ENCODE data around the gene SLC22A6. TPM values are rescaled to one million over a fixed set of nuclear protein-coding genes. Genes with fewer than 3 reads are reported as not detected.
A peak's percentile ranks its signal among the peaks of the same experiment; 100 is the strongest.

Gene SLC22A6
- total RNA-seq, 3 donors from 2014 or later = not detected

DNA sequence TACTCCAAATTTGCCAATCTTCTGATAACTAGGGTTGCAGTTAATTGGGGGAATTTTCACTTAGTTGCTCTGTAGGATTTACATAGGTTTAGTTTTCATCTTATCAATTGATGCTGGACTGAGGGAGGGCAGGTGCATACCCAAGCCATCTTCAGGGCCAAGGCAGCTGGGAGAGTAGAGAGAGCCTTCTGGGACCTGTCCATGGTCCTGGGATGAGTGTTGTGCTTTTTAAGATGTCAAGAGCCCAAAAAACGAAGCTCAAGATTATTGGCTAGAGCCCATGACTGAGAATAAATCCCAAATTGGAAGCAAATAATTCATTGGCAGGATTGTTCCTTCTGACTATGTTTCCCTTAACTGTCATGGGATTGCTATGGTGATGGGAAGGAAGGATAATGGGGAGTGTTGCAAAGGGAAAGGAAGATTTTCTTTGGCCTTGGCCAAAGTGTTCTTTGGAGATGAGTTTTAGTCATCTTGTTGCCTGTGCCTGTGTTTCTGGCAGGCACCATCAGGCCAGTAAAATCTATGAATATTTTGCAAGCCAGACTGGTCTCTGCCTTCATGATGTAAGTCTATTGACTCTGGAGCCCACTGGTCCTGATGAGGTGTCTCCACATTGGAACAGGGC, 4.5 kb downstream of the SLC22A6 start:
- no peak for DNase-seq (ENCODE audit: low spot score in 2 of 2)
- Histone ChIP-seq H3K27me3 (no peaks in the 10 kb centered on the region), H3K9me3 (no peaks in the 10 kb centered on the region), H3K4me1 (no peaks in the 10 kb centered on the region), H3K27ac (no peak overlapping the region), H3K4me3 (no peak overlapping the region), H3K36me3 (no peaks in the 10 kb centered on the region)
- intact Hi-C loops (cut with DNase I; ENCODE audit: low total_unique reads) = no loop called here
- no peak for TF ChIP-seq POLR2A (IDR thresholded peaks at IDR 0.05)
- TF ChIP-seq POLR2AphosphoS5 (IDR thresholded peaks at IDR 0.05) = no peak
- TF ChIP-seq, protein P1, sequence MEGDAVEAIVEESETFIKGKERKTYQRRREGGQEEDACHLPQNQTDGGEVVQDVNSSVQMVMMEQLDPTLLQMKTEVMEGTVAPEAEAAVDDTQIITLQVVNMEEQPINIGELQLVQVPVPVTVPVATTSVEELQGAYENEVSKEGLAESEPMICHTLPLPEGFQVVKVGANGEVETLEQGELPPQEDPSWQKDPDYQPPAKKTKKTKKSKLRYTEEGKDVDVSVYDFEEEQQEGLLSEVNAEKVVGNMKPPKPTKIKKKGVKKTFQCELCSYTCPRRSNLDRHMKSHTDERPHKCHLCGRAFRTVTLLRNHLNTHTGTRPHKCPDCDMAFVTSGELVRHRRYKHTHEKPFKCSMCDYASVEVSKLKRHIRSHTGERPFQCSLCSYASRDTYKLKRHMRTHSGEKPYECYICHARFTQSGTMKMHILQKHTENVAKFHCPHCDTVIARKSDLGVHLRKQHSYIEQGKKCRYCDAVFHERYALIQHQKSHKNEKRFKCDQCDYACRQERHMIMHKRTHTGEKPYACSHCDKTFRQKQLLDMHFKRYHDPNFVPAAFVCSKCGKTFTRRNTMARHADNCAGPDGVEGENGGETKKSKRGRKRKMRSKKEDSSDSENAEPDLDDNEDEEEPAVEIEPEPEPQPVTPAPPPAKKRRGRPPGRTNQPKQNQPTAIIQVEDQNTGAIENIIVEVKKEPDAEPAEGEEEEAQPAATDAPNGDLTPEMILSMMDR (IDR thresholded peaks at IDR 0.05) = no peak

DNA sequence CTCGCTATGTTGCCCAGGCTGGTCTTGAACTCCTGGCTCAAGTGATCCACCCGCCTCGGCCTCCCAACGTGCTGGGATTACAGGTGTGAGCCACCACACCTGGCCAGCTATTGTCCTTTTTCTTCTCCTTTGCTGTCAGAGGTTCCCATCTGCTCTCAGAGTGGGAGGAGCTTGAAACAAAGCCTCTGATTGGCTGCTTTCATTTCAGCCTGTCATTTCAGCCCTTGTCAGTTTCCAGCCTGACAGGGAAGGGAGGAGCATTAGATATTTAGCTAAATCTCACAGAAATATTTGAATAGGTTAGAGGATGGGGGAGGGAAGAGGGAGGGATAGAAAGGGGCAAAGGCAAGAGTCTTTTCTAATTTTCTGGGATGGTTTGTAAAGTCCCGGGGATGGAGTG, 8.7 kb downstream of the SLC22A6 start:
- Histone ChIP-seq H3K4me1 (no peaks in the 10 kb centered on the region), H3K4me3 (no peak overlapping the region), H3K9me3 (no peaks in the 10 kb centered on the region), H3K36me3 (no peaks in the 10 kb centered on the region), H3K27me3 (no peaks in the 10 kb centered on the region), H3K27ac (no peak overlapping the region)
- intact Hi-C loops (cut with DNase I; ENCODE audit: low total_unique reads) = no loop called here
- DNase-seq (ENCODE audit: low spot score in 2 of 2) = no peak
- TF ChIP-seq POLR2AphosphoS5 (IDR thresholded peaks at IDR 0.05) (no peak), POLR2A (IDR thresholded peaks at IDR 0.05) (no peak)
- TF ChIP-seq, protein P1 (IDR thresholded peaks at IDR 0.05) = no peak

DNA sequence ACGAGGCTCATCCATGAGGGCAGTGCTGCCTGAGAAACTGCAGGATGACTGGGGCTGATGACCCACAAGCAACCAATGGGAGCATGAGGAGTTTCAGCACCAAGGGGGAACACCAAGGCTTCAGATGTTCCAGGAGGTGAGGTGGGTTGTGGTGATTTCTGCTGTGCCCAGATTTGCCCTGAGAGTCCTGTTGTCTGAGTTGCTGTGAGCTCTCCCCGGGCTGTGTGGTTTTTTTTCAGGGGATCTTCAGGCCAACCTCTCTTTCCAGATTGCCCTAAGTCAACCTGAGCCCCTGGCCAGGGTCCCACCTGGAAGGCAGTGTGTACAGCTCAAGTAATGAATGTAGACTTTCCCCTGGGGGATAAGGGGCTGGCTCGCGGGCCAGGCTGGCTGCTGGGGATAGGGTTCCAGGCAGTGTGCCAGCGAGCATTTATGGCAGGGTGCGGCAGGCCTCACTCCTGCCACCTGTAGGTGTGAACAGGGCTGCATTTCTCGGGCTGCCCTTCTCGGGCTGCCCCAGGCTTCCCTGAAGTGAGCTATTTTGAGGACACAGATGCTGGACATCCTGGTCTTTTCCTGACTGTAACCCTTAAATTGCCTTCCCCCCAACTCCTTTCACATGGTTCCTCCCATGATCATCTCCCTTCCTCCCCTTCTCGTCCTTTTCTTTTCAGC, 9.8 kb downstream of the SLC22A6 start:
- no peaks in the 10 kb centered on the region for H3K36me3 ChIP-seq
- no peaks in the 10 kb centered on the region for H3K9me3 ChIP-seq
- no peaks in the 10 kb centered on the region for H3K27me3 ChIP-seq
- no peak overlapping the region for H3K4me3 ChIP-seq
- TF ChIP-seq POLR2A (IDR thresholded peaks at IDR 0.05) (no peak), POLR2AphosphoS5 (IDR thresholded peaks at IDR 0.05) (no peak)
- TF ChIP-seq, protein P1 (IDR thresholded peaks at IDR 0.05) = peak in 1 of 3 donors; percentile 33
- intact Hi-C loops (cut with DNase I; ENCODE audit: low total_unique reads) = no loop called here
- H3K27ac ChIP-seq = no peak overlapping the region
- no peaks in the 10 kb centered on the region for H3K4me1 ChIP-seq
- DNase-seq (ENCODE audit: low spot score in 2 of 2) = no peak

DNA sequence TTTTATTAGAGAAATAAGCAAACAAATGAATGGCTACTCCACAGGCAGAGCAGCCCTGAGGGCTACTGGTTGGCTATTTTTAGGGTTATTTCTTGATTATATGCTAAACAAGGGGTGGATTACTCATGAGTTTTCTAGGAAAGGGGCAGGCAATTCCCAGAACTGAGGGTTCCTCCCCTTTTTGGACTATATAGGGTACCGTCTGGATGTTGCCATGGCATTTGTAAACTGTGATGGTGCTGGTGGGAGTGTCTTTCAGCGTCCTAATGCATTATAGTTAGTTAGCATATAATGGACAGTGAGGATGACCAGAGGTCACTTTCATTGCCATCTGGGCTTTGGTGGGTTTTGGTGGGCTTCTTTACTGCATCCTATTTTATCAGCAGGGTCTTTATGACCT, 19.2 kb downstream of the SLC22A6 start:
- no peaks in the 10 kb centered on the region for H3K36me3 ChIP-seq
- H3K27ac ChIP-seq = no peak overlapping the region
- intact Hi-C loops (cut with DNase I; ENCODE audit: low total_unique reads) = no loop called here
- no peaks in the 10 kb centered on the region for H3K27me3 ChIP-seq
- no peaks in the 10 kb centered on the region for H3K9me3 ChIP-seq
- DNase-seq (ENCODE audit: low spot score in 2 of 2) = no peak
- no peaks in the 10 kb centered on the region for H3K4me1 ChIP-seq
- no peak overlapping the region for H3K4me3 ChIP-seq
- TF ChIP-seq POLR2A (IDR thresholded peaks at IDR 0.05) (no peak), POLR2AphosphoS5 (IDR thresholded peaks at IDR 0.05) (no peak)
- TF ChIP-seq, protein P1 (IDR thresholded peaks at IDR 0.05) = no peak

DNA sequence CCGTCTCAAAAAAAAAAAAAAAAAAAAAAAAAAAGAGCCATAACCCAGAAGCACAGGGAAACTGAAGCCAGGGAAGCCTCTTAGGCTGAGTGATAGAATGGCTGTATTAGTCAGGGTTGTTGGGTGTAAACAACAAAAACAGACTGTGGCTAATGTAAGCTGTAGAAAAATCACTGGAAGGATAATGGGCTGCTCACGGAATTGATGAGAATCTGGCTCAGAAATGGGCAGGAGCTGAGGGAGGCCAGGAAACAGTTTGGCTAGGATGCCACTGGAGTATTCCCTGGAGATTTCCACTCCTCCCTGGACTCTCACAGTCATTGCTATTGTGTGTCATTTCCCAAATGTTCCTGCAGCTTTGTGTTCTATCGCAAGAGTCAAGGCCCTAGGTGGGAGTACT, 22.4 kb downstream of the SLC22A6 start:
- no peak overlapping the region for H3K27ac ChIP-seq
- TF ChIP-seq, protein P1 (IDR thresholded peaks at IDR 0.05) = no peak
- H3K36me3 ChIP-seq = no peaks in the 10 kb centered on the region
- intact Hi-C loops (cut with DNase I; ENCODE audit: low total_unique reads) = no loop called here
- H3K4me3 ChIP-seq = no peak overlapping the region
- no peaks in the 10 kb centered on the region for H3K4me1 ChIP-seq
- DNase-seq (ENCODE audit: low spot score in 2 of 2) = no peak
- no peaks in the 10 kb centered on the region for H3K9me3 ChIP-seq
- H3K27me3 ChIP-seq = no peaks in the 10 kb centered on the region

Data from breast epithelium (tissue), 4 donors.